Measurements from ENCODE around the gene IL2RG. TPM values are rescaled to one million over a fixed set of nuclear protein-coding genes. Genes with fewer than 3 reads are reported as not detected.
A peak's percentile ranks its signal among the peaks of the same experiment; 100 is the strongest.

The IL2RG gene
- total and polyA plus RNA-seq, 10 of the 15 experiments (the other 5 are each of a cell fraction or from before 2014, with no cell fraction given): 63.9 to 686 (median 183) TPM

GRCh38 chrX:71111141-71111843 lies at the start of gene IL2RG (continued):
- no peak for TF ChIP-seq NR2C1 (IDR thresholded peaks at IDR 0.05)
- TF ChIP-seq RBBP5 (conservative IDR thresholded peaks at IDR 0.05): no peak
- TF ChIP-seq NR2F1 (conservative IDR thresholded peaks at IDR 0.05): no peak
- no peak for TF ChIP-seq USF1 (IDR thresholded peaks at IDR 0.05; ENCODE audit: borderline replicate concordance, extremely low read length, insufficient read depth, low read depth, low read length)
- TF ChIP-seq CBFB (IDR thresholded peaks at IDR 0.05; ENCODE audit: low read depth): peak; percentile 69; the same call in 1 of the 2 replicates
- peak; percentile 49 to 63; a peak in 3 of 4 replicates for TF ChIP-seq IKZF2 (IDR thresholded peaks at IDR 0.05)
- no peak for TF ChIP-seq BCLAF1 (IDR thresholded peaks at IDR 0.05)
- no peak for TF ChIP-seq REST (IDR thresholded peaks at IDR 0.05; ENCODE audit: low read depth, low read length)
- peak; percentile 74; the same call in 2 of the 3 replicates for TF ChIP-seq POU2F2 (IDR thresholded peaks at IDR 0.05; ENCODE audit: borderline replicate concordance, low read depth, low read length)
- TF ChIP-seq BRCA1 (IDR thresholded peaks at IDR 0.05; ENCODE audit: low read depth, low read length): no peak
- TF ChIP-seq ZBTB40 (IDR thresholded peaks at IDR 0.05; ENCODE audit: borderline replicate concordance): peak; percentile 34; the same call in 1 of the 2 replicates
- peak; percentile 87 for TF ChIP-seq YY1 (IDR thresholded peaks at IDR 0.05; ENCODE audit: low read depth, low read length)
- TF ChIP-seq MEF2B (IDR thresholded peaks at IDR 0.05; ENCODE audit: partially characterized antibody, poor library complexity, severe bottlenecking): no peak
- TF ChIP-seq ZNF24 (IDR thresholded peaks at IDR 0.05): no peak
- no peak for TF ChIP-seq KDM1A (IDR thresholded peaks at IDR 0.05; ENCODE audit: borderline replicate concordance)
- peak; percentile 36; the same call in 1 of the 2 replicates for TF ChIP-seq BACH1 (IDR thresholded peaks at IDR 0.05; ENCODE audit: borderline replicate concordance)
- no peak for TF ChIP-seq FOXM1 (IDR thresholded peaks at IDR 0.05; ENCODE audit: low read depth, low read length)
- no peak for TF ChIP-seq CBX3 (IDR thresholded peaks at IDR 0.05; ENCODE audit: borderline replicate concordance, low read depth)

Data from GM12878 (cell line).